Fibroblast of lung (primary cell): ENCODE data around the gene SPAG9. TPM values are rescaled to one million over a fixed set of nuclear protein-coding genes. Genes with fewer than 3 reads are reported as not detected.

Source experiments
- DNase-seq, 2 donors: peaks; one replicate each; pipeline versions ENCODE4 v3.0.0 to v3.0.0-alpha.2; 2010; ENCODE audit warnings: low read depth in 2 of 2
- H2AFZ ChIP-seq: 2 replicates; pipeline ENCODE4 v1.5.1; 2012; ENCODE audit warnings: low read length, control low read depth, inconsistent platforms
- H3K27ac ChIP-seq: 2 replicates; pipeline ENCODE4 v1.5.1; 2011; ENCODE audit warnings: low read length, control low read depth; ENCODE audit not compliant: insufficient read depth
- H3K27me3 ChIP-seq: 2 replicates; pipeline ENCODE4 v1.5.1; 2011; ENCODE audit warnings: mild to moderate bottlenecking, low read length; ENCODE audit not compliant: control insufficient read depth, insufficient read depth
- H3K36me3 ChIP-seq: 2 replicates; pipeline ENCODE4 v1.5.1; 2011; ENCODE audit warnings: low read length; ENCODE audit not compliant: control insufficient read depth, insufficient read depth
- H3K4me1 ChIP-seq: 2 replicates; pipeline ENCODE4 v1.5.1; 2011; ENCODE audit warnings: low read length; ENCODE audit not compliant: control insufficient read depth, insufficient read depth; ENCODE audit errors: extremely low read depth
- H3K4me2 ChIP-seq: 2 replicates; pipeline ENCODE4 v1.5.1; 2011; ENCODE audit warnings: low read length, control low read depth; ENCODE audit not compliant: insufficient read depth; ENCODE audit errors: extremely low read depth
- H3K4me3 ChIP-seq, 4 experiments: fragments of 200-600 bp in 1 of 4; sonication (generic) in 1 of 4; replicated peaks in 1 of 4; 2 replicates each; pipeline ENCODE4 v1.5.1; 2011 to 2016; ENCODE audit warnings: low read length in 4 of 4, low read depth in 3 of 4, mild to moderate bottlenecking in 3 of 4, control low read depth in 2 of 4, inconsistent platforms in 1 of 4, mixed read lengths in 1 of 4; ENCODE audit not compliant: insufficient read depth in 1 of 4; ENCODE audit errors: control extremely low read depth in 1 of 4
- H3K79me2 ChIP-seq: 2 replicates; pipeline ENCODE4 v1.5.1; 2012; ENCODE audit warnings: mild to moderate bottlenecking, low read length, inconsistent platforms; ENCODE audit not compliant: control insufficient read depth, insufficient read depth
- H3K9ac ChIP-seq: 2 replicates; pipeline ENCODE4 v1.5.1; 2011; ENCODE audit warnings: mild to moderate bottlenecking, low read length, control low read depth; ENCODE audit not compliant: insufficient read depth
- H3K9me3 ChIP-seq: 2 replicates; pipeline ENCODE4 v1.5.1; 2012; ENCODE audit warnings: low read depth, low read length; ENCODE audit not compliant: control insufficient read depth, insufficient read depth
- H4K20me1 ChIP-seq: 2 replicates; pipeline ENCODE4 v1.5.1; 2011; ENCODE audit warnings: low read length; ENCODE audit not compliant: control insufficient read depth, insufficient read depth; ENCODE audit errors: extremely low read depth
- CTCF ChIP-seq, 2 donors: IDR thresholded peaks in 1 of 2; conservative IDR thresholded peaks in 1 of 2; 1 replicate in 1 of 2; 2 replicates in 1 of 2; pipeline ENCODE4 v1.5.1; 2011 to 2012; ENCODE audit warnings: low read length in 2 of 2, control low read depth in 1 of 2, inconsistent platforms in 1 of 2, low read depth in 1 of 2, mild to moderate bottlenecking in 1 of 2
- EZH2 ChIP-seq: IDR thresholded peaks from 2 replicates; pipeline ENCODE4 v1.5.1; 2012; ENCODE audit warnings: low read length, control low read depth, mild to moderate bottlenecking; ENCODE audit errors: missing control alignments
- polyA plus RNA-seq, 2 donors: library from polyadenylated mRNA; depleted of rRNA in 1 of 2; stranded (reverse) in 1 of 2; unstranded in 1 of 2; fragments of >200 nt; gene quantifications; 2 replicates each; pipeline ENCODE4 v1.2.1, GENCODE V29; 2011 to 2012; ENCODE audit warnings: missing spikeins in 1 of 2
- total RNA-seq: library from RNA; depleted of rRNA; stranded (reverse); fragments of >200 nt; gene quantifications from 2 replicates; pipeline ENCODE4 v1.2.1, GENCODE V29; 2014

SPAG9 gene
- total and polyA plus RNA-seq, 2 donors (not counting 1 experiment from before 2014, with no cell fraction given) = 49.8 to 126 TPM

GRCh38 chr17:51018541-51018940 lies 102.1 kb downstream of the SPAG9 start:
- Histone ChIP-seq H3K4me3 (no peak overlapping the region), H3K9ac (no peak overlapping the region), H3K9me3 (no peaks in the 10 kb centered on the region), H3K27ac (no peak overlapping the region), H3K27me3 (no peaks in the 10 kb centered on the region), H3K79me2 (no peaks in the 10 kb centered on the region), H2AFZ (no peak overlapping the region), H3K4me2 (no peak overlapping the region), H3K36me3 (peaks cover 5% of the 10 kb centered on the region), H4K20me1 (no peaks in the 10 kb centered on the region), H3K4me1 (peaks cover 2% of the 10 kb centered on the region)
- no peak for TF ChIP-seq EZH2
- DNase-seq = no peak

- no peaks in the 10 kb centered on the region for H3K79me2 ChIP-seq
- H2AFZ ChIP-seq = no peak overlapping the region
- H3K9ac ChIP-seq = no peak overlapping the region
- no peak for DNase-seq
- no peak for TF ChIP-seq EZH2
- TF ChIP-seq CTCF (conservative IDR thresholded peaks at IDR 0.05 in 1 of 2, IDR thresholded peaks at IDR 0.05 in 1 of 2; ENCODE audit: low read depth in 1 of 2, low read length in 2 of 2) = no peak
- peaks cover 5% of the 10 kb centered on the region for H3K36me3 ChIP-seq
- H4K20me1 ChIP-seq = no peaks in the 10 kb centered on the region
- H3K4me3 ChIP-seq = no peak overlapping the region
- no peak overlapping the region for H3K27ac ChIP-seq
- H3K27me3 ChIP-seq = no peaks in the 10 kb centered on the region
- H3K4me1 ChIP-seq = peaks cover 2% of the 10 kb centered on the region
- no peak overlapping the region for H3K4me2 ChIP-seq
- H3K9me3 ChIP-seq = no peaks in the 10 kb centered on the region
Observed at GRCh38 chr17:51017270-51017669, 103.4 kb downstream of the SPAG9 start.

- Histone ChIP-seq H3K79me2 (no peaks in the 10 kb centered on the region), H3K36me3 (peaks cover 5% of the 10 kb centered on the region), H3K27me3 (no peaks in the 10 kb centered on the region), H2AFZ (no peak overlapping the region), H3K9me3 (no peaks in the 10 kb centered on the region), H3K4me3 (no peak overlapping the region), H3K27ac (no peak overlapping the region), H3K9ac (no peak overlapping the region), H4K20me1 (no peaks in the 10 kb centered on the region), H3K4me1 (peaks cover 2% of the 10 kb centered on the region), H3K4me2 (no peak overlapping the region)
- no peak for TF ChIP-seq EZH2
- no peak for TF ChIP-seq CTCF (conservative IDR thresholded peaks at IDR 0.05 in 1 of 2, IDR thresholded peaks at IDR 0.05 in 1 of 2; ENCODE audit: low read depth in 1 of 2, low read length in 2 of 2)
- DNase-seq = no peak
Observed at GRCh38 chr17:51016099-51016498, 104.6 kb downstream of the SPAG9 start.
